H7 (cell line): ENCODE data around the gene LCP2. TPM values are rescaled to one million over a fixed set of nuclear protein-coding genes. Genes with fewer than 3 reads are reported as not detected.

ENCODE experiments used
- DNase-seq: peaks from one replicate; pipeline ENCODE4 v3.0.0; 2012
- H3K27me3 ChIP-seq: 2 replicates; pipeline ENCODE4 v1.6.0; 2011; ENCODE audit warnings: mild to moderate bottlenecking, low read length; ENCODE audit not compliant: control insufficient read depth, insufficient read depth
- H3K36me3 ChIP-seq: replicated peaks from 2 replicates; pipeline ENCODE4 v1.5.1; 2011; ENCODE audit warnings: low read length; ENCODE audit not compliant: control insufficient read depth, insufficient read depth
- H3K4me3 ChIP-seq: 2 replicates; pipeline ENCODE4 v1.5.1; 2011; ENCODE audit warnings: low read depth, mild to moderate bottlenecking, control low read depth, low read length, moderate library complexity; ENCODE audit not compliant: insufficient read depth
- total RNA-seq: library from RNA; depleted of rRNA; stranded (reverse); fragments of >200 nt; shearing (Covaris generic); gene quantifications from 2 replicates; pipeline ENCODE4 v1.2.3, GENCODE V29; 2014

LCP2 gene
- total RNA-seq, 1 experiment from 2014 or later, result 0.21 TPM

DNA sequence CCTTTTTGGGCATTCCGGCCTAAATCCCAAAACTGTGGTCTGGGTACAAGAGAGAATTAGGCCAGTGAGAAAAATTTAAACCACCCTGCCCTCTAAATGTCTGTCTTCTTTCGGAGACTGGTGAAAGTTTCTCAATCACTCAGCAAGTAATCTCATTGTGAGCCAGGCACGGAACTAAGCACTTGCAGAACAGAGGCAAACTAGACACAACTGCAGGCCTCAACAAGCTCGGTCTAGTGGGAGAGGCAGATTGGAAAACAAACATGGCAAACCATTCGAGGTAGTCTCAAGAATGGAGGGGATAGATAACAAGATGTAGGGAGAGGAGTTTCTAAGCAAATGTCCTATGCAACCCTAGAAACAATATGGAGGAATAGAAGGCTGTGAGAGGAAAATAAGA lies 73.7 kb downstream of the LCP2 start:
- no peaks in the 10 kb centered on the region for H3K36me3 ChIP-seq
- no peak for DNase-seq
- no peak overlapping the region for H3K4me3 ChIP-seq

DNA sequence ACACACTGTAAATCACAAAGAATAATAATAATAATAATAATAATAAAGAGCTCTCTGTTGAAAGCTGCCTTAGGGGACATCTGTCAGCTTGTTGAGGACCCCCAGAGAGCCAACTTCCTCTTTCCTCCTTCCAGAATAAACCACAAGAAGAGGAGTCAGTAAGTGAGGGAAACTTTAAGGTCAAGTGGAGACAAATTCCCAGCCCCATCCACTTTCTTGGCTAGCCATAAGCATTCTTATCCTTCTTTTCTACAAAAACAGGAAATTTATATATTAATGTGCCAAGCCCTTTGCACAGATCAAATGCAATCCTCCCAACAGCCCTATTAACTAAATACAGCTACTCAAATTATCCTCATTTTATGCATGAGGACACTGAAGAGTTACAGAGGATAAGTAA lies 74.2 kb downstream of the LCP2 start:
- no peaks in the 10 kb centered on the region for H3K27me3 ChIP-seq
- no peak overlapping the region for H3K4me3 ChIP-seq
- no peak for DNase-seq
- H3K36me3 ChIP-seq, result no peaks in the 10 kb centered on the region

More for the DNA sequence above, 73.7 kb downstream of the LCP2 start:
- no peaks in the 10 kb centered on the region for H3K27me3 ChIP-seq

GRCh38 chr5:170221327-170221741 lies 76.2 kb downstream of the LCP2 start:
- no peak for DNase-seq
- no peak overlapping the region for H3K4me3 ChIP-seq
- H3K36me3 ChIP-seq, result no peaks in the 10 kb centered on the region
- no peaks in the 10 kb centered on the region for H3K27me3 ChIP-seq

- Histone ChIP-seq H3K27me3 (no peaks in the 10 kb centered on the region), H3K4me3 (no peak overlapping the region), H3K36me3 (no peaks in the 10 kb centered on the region)
- DNase-seq, result no peak
These were observed 77.4 kb downstream of the LCP2 start for GRCh38 chr5:170220191-170220590.

GRCh38 chr5:170219615-170220014 lies 78.0 kb downstream of the LCP2 start:
- no peaks in the 10 kb centered on the region for H3K27me3 ChIP-seq
- H3K36me3 ChIP-seq, result no peaks in the 10 kb centered on the region
- H3K4me3 ChIP-seq, result no peak overlapping the region
- no peak for DNase-seq

DNA sequence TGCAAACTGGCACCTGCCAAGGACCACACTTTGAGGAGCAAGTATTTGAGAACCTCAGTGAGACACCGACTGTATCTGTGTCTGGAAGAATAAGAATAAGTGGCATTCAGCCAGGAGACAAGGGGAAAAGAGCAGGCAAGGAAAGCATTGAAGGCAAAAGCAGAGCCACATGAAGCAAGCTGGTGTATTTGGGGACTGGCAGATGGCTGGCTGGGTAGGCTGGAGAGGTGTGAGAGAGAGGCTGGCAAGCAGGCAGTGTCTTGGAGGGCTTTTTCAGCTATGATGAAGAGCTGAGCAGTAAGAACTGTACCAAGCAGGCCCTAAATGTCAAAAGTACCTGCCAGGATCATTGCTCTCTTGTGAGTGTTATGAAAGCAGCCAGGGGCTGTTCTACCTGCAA lies 78.9 kb downstream of the LCP2 start:
- Histone ChIP-seq H3K36me3 (no peaks in the 10 kb centered on the region), H3K27me3 (no peaks in the 10 kb centered on the region), H3K4me3 (no peak overlapping the region)
- no peak for DNase-seq

GRCh38 chr5:170217831-170218230 lies 79.7 kb downstream of the LCP2 start:
- DNase-seq, result no peak
- no peaks in the 10 kb centered on the region for H3K36me3 ChIP-seq
- no peak overlapping the region for H3K4me3 ChIP-seq
- H3K27me3 ChIP-seq, result no peaks in the 10 kb centered on the region

- DNase-seq, result no peak
- Histone ChIP-seq H3K27me3 (no peaks in the 10 kb centered on the region), H3K36me3 (no peaks in the 10 kb centered on the region), H3K4me3 (no peak overlapping the region)
These were observed 81.2 kb downstream of the LCP2 start for GRCh38 chr5:170216257-170216864.

DNA sequence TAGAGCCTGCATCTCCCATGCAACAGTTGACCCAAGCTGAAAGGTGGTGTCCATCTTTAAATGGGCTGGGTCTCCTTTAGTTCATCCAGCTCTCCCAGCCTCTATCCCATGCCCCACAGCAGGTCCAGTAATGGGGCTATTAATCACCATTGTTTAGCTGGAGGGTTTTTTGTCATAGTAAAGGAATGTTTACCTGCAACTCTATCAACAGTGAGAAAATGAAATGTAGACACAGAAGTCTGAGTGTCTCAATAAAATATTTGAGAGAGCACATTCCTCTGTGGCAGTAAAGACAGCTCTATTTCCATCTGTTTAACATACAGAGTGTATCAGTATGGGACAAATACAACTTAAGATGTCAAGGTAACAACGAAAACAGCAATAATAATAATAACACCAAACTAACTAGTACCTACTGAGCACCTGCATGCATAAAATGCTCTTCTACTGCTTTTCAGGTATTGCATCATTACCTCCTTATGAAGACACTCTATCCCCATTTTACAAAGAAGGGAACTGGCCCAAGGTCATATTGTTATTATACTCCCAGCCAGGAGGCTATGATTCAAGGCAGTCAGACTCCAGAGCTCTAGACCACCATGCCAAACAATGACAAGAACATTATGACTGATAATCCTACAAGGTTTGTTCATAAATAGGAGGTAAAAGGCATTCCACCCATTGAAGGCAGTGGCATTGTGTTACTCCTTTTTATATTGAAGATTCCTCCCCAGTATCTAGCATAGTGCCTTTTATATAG lies 85.8 kb downstream of the LCP2 start:
- no peaks in the 10 kb centered on the region for H3K36me3 ChIP-seq
- H3K4me3 ChIP-seq, result no peak overlapping the region
- DNase-seq, result no peak
- no peaks in the 10 kb centered on the region for H3K27me3 ChIP-seq

GRCh38 chr5:170206958-170207357 lies 90.6 kb downstream of the LCP2 start:
- no peak overlapping the region for H3K4me3 ChIP-seq
- H3K27me3 ChIP-seq, result no peaks in the 10 kb centered on the region
- H3K36me3 ChIP-seq, result no peaks in the 10 kb centered on the region
- DNase-seq, result no peak

- no peaks in the 10 kb centered on the region for H3K27me3 ChIP-seq
- no peaks in the 10 kb centered on the region for H3K36me3 ChIP-seq
- DNase-seq, result no peak
- no peak overlapping the region for H3K4me3 ChIP-seq
These were observed 91.4 kb downstream of the LCP2 start for GRCh38 chr5:170206216-170206615.

DNA sequence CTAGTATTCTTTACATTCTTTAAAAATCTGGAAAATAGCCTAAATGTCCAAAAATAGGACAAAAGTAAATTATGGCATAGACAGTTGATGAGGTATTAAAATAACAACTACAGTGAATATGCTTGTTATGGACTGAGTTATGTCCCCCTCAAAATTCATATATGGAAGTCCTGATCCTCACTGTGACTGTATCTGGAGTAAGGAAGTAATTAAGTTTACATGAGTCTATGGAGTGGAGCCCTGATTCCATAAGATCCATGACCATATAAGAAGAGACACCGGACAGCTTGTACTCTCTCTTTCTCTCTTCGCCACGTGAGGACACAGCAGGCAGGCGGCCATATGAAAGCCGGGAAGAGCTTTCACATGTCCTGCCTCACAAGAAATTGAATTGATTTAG lies 93.4 kb downstream of the LCP2 start:
- H3K27me3 ChIP-seq, result no peaks in the 10 kb centered on the region
- no peak overlapping the region for H3K4me3 ChIP-seq
- no peak for DNase-seq
- no peaks in the 10 kb centered on the region for H3K36me3 ChIP-seq

DNA sequence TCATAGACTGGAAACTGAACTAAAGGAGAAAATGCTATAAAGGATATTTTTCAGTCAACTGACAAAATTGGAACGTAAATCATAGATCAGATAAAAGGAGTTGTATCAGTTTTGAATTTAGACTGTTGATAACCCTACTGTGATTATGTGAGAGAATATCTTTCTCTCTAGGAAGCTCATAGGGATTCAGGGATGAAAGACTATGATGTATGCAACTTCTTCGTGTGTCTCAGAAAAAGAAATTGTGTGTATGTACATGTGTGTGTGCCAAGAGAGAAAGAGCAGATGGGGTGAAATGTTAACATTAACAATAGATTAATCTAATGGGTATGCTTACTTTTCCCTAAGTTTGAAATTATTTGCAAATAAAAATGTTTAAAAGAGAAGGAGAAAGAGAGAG lies 95.5 kb downstream of the LCP2 start:
- no peak for DNase-seq
- no peaks in the 10 kb centered on the region for H3K27me3 ChIP-seq
- no peak overlapping the region for H3K4me3 ChIP-seq
- no peaks in the 10 kb centered on the region for H3K36me3 ChIP-seq

DNA sequence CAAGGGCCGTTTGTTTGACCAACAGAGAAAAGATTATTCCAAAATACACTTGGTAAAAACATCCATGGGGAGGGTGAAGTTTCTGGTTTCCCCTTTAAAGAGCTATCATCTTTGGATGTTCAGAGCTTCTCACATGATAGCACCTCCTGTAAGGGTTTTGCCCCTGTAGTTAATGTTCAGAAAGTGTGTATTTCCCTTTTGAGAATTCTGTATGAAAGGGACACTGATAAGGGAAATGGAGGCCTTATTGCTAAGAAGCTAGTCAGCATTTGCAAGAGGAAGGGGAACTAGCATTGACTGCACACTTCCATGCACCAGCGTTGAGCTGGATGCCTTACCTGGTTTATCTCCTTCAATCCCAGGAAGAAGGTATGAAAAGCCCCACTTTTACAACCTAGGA lies 96.3 kb downstream of the LCP2 start:
- no peaks in the 10 kb centered on the region for H3K27me3 ChIP-seq
- H3K36me3 ChIP-seq, result no peaks in the 10 kb centered on the region
- no peak for DNase-seq
- no peak overlapping the region for H3K4me3 ChIP-seq

DNA sequence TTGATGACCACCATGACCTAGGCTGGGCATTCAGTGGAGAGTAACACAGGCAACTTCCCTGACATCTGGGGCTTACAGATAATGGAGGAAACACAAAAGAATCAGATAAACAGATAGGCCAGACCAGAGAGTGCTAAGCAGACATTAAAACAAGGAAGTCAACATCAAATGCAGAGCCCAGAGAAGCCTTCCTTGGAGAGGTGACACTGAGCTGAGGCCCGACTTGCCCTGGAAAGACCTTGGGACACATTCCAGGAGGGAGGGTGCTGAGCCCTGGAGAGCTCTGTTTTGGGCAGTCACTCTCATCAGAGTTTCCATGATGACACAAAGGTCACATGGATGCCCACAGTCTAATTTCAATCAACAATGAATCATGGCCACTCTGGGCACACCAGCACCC lies 96.7 kb downstream of the LCP2 start:
- H3K27me3 ChIP-seq, result no peaks in the 10 kb centered on the region
- DNase-seq, result no peak
- no peak overlapping the region for H3K4me3 ChIP-seq
- H3K36me3 ChIP-seq, result no peaks in the 10 kb centered on the region
